HCT116 (cell line): ENCODE results near the gene ZNF555. TPM values are rescaled to one million over a fixed set of nuclear protein-coding genes. Genes with fewer than 3 reads are reported as not detected.

Source experiments
- ATAC-seq: fragments of 200-7000 bp; cut with Tn5 transposase; 2 replicates; pipeline ENCODE4 v1.9.1; 2020; ENCODE audit warnings: mild to moderate bottlenecking, moderate library complexity
- BruUV-seq: library from RNA; stranded (reverse); fragments of 400-500 nt; replicated peaks from 2 replicates; lab custom pipeline; 2021; lab: Mats Ljungman, UMichigan
- CTCF ChIA-PET: fragments of 300-600 bp; sonication (Branson Sonifier 250); formaldehyde crosslinking; loops from one replicate; lab custom pipeline; 2021; ENCODE audit warnings: antibody characterized with exemption; lab: Charles Lee
- POLR2A ChIA-PET: fragments of 300-600, 350-600 bp; sonication (Branson Sonifier 250); formaldehyde crosslinking; loops from one replicate; lab custom pipeline; 2021; ENCODE audit warnings: antibody characterized with exemption; lab: Charles Lee
- RAD21 ChIA-PET, 2 experiments: fragments of 300-600 bp; sonication (Branson Sonifier 250); formaldehyde crosslinking; loops; one replicate each; lab custom pipeline; 2023; ENCODE audit warnings: low total read pairs in 2 of 2; ENCODE audit not compliant: uncharacterized antibody in 2 of 2, unreplicated experiment in 2 of 2, low non-redundant PET in 1 of 2; lab: Charles Lee
- DNase-seq: peaks from one replicate; pipeline ENCODE4 v3.0.0-alpha.2; 2010; ENCODE audit warnings: low read depth, low spot score
- H2AFZ ChIP-seq: fragments of 200-600 bp; shearing (Covaris generic), sonication (generic); 2 replicates; pipeline ENCODE4 v1.6.1; 2017; ENCODE audit warnings: low read depth, mixed run types, mixed read lengths, antibody characterized with exemption, low read length; ENCODE audit not compliant: poor library complexity, severe bottlenecking
- H3K27ac ChIP-seq: 2 replicates; pipeline ENCODE4 v1.5.1; 2012; ENCODE audit warnings: low read depth, low read length
- H3K27me3 ChIP-seq: fragments of 200-600 bp; sonication (generic); 2 replicates; pipeline ENCODE4 v1.6.1; 2016; ENCODE audit warnings: mixed run types, low read length, mixed read lengths; ENCODE audit not compliant: insufficient read depth
- H3K36me3 ChIP-seq, 2 experiments: fragments of 200-500 bp in 1 of 2; fragments of 200-600 bp in 1 of 2; sonication (Bioruptor generic) in 1 of 2; sonication (generic) in 1 of 2; 2 replicates each; pipeline versions ENCODE4 v1.5.1 to v1.6.1; 2014 to 2016; ENCODE audit warnings: low read length in 2 of 2, inconsistent platforms in 1 of 2, mixed read lengths in 1 of 2, mixed run types in 1 of 2; ENCODE audit not compliant: insufficient read depth in 2 of 2, control insufficient read depth in 1 of 2
- H3K4me1 ChIP-seq, 2 experiments: fragments of 200-600 bp in 1 of 2; sonication (generic) in 1 of 2; 2 replicates each; pipeline versions ENCODE4 v1.5.1 to v1.6.1; 2012 to 2017; ENCODE audit warnings: low read length in 2 of 2, inconsistent platforms in 1 of 2, mild to moderate bottlenecking in 1 of 2, mixed read lengths in 1 of 2, mixed run types in 1 of 2, moderate library complexity in 1 of 2; ENCODE audit not compliant: insufficient read depth in 2 of 2, control insufficient read depth in 1 of 2
- H3K4me2 ChIP-seq: fragments of 200-600 bp; sonication (generic); 2 replicates; pipeline ENCODE4 v1.6.1; 2017; ENCODE audit warnings: mixed run types, low read length, mixed read lengths
- H3K4me3 ChIP-seq, 2 experiments: fragments of 200-600 bp in 1 of 2; sonication (generic) in 1 of 2; replicated peaks in 1 of 2; 2 replicates each; pipeline ENCODE4 v1.5.1; 2011 to 2016; ENCODE audit warnings: low read length in 2 of 2, control low read depth in 1 of 2, low read depth in 1 of 2, mild to moderate bottlenecking in 1 of 2, mixed read lengths in 1 of 2, mixed run types in 1 of 2
- H3K79me2 ChIP-seq: fragments of 200-600 bp; sonication (generic); 2 replicates; pipeline ENCODE4 v1.6.1; 2017; ENCODE audit warnings: mild to moderate bottlenecking, mixed run types, low read length, moderate library complexity, mixed read lengths; ENCODE audit not compliant: insufficient read depth
- H3K9ac ChIP-seq: fragments of 200-600 bp; sonication (generic); 2 replicates; pipeline ENCODE4 v1.6.1; 2016; ENCODE audit warnings: low read length, mixed read lengths
- H3K9me2 ChIP-seq: fragments of 200-600 bp; sonication (generic), shearing (Covaris generic); 2 replicates; pipeline ENCODE4 v1.6.1; 2017; ENCODE audit warnings: mixed run types, mild to moderate bottlenecking, moderate library complexity; ENCODE audit not compliant: insufficient read depth
- H3K9me3 ChIP-seq, 2 experiments: fragments of 200-500 bp in 1 of 2; fragments of 200-600 bp in 1 of 2; sonication (Bioruptor generic) in 1 of 2; sonication (generic) in 1 of 2; 2 replicates each; pipeline ENCODE4 v1.6.1; 2014 to 2017; ENCODE audit warnings: low read length in 2 of 2, mixed read lengths in 2 of 2, inconsistent platforms in 1 of 2, low read depth in 1 of 2, mild to moderate bottlenecking in 1 of 2, mixed run types in 1 of 2, moderate library complexity in 1 of 2; ENCODE audit not compliant: control insufficient read depth in 1 of 2, insufficient read depth in 1 of 2
- H4K20me1 ChIP-seq: fragments of 200-600 bp; sonication (generic), shearing (Covaris generic); 2 replicates; pipeline ENCODE4 v1.6.1; 2017; ENCODE audit warnings: mixed run types, mild to moderate bottlenecking, moderate library complexity; ENCODE audit not compliant: insufficient read depth
- CBX3 ChIP-seq: IDR thresholded peaks from 2 replicates; pipeline ENCODE4 v1.6.1; 2012; ENCODE audit warnings: low read depth
- EZH2phosphoT487 ChIP-seq: fragments of 200-600 bp; IDR thresholded peaks from 2 replicates; pipeline ENCODE4 v1.6.1; 2018; ENCODE audit warnings: antibody characterized with exemption, borderline replicate concordance
- FOSL1 ChIP-seq: IDR thresholded peaks from 2 replicates; pipeline ENCODE4 v1.6.1; 2012; ENCODE audit warnings: low read depth
- JUND ChIP-seq: IDR thresholded peaks from 2 replicates; pipeline ENCODE4 v1.6.1; 2012
- MAX ChIP-seq: IDR thresholded peaks from 2 replicates; pipeline ENCODE4 v1.6.1; 2012
- REST ChIP-seq: IDR thresholded peaks from 2 replicates; pipeline ENCODE4 v1.6.1; 2012; ENCODE audit warnings: low read depth
- SIN3A ChIP-seq: IDR thresholded peaks from 2 replicates; pipeline ENCODE4 v1.6.1; 2012; ENCODE audit warnings: low read depth
- SP1 ChIP-seq: IDR thresholded peaks from 2 replicates; pipeline ENCODE4 v1.6.1; 2012; ENCODE audit warnings: low read depth
- TCF7L2 ChIP-seq: IDR thresholded peaks from 2 replicates; pipeline ENCODE4 v1.7.0; 2011; ENCODE audit warnings: borderline replicate concordance, inconsistent platforms; ENCODE audit not compliant: insufficient read depth, insufficient read length; ENCODE audit errors: extremely low read depth
- YY1 ChIP-seq: IDR thresholded peaks from 2 replicates; pipeline ENCODE4 v1.6.1; 2011; ENCODE audit warnings: low read length, low read depth, moderate library complexity, mild to moderate bottlenecking; ENCODE audit not compliant: insufficient replicate concordance; ENCODE audit errors: extremely low read depth
- ZBTB33 ChIP-seq: IDR thresholded peaks from 2 replicates; pipeline ENCODE4 v1.6.1; 2011; ENCODE audit warnings: mild to moderate bottlenecking, low read length, moderate library complexity; ENCODE audit not compliant: insufficient replicate concordance; ENCODE audit errors: extremely low read depth
- intact Hi-C: fragments of 100-400 bp; cut with micrococcal nuclease; formaldehyde crosslinking; loops from 2 replicates; pipeline ENCODE4 v1.10.0; 2022
- total RNA-seq: library from RNA; stranded (reverse); gene quantifications from one replicate; pipeline ENCODE4 v1.2.1, GENCODE V29; 2021; ENCODE audit not compliant: unreplicated experiment
- TF ChIP-seq, protein P1 (sequence below), 3 experiments: fragments of 200-600 bp in 1 of 3; sonication (generic) in 1 of 3; IDR thresholded peaks in 2 of 3; conservative IDR thresholded peaks in 1 of 3; 2 replicates each; pipeline ENCODE4 v1.5.1; 2012 to 2017; ENCODE audit warnings: low read depth in 2 of 3, low read length in 2 of 3, antibody characterized with exemption in 1 of 3, borderline replicate concordance in 1 of 3, control low read depth in 1 of 3, mild to moderate bottlenecking in 1 of 3, mixed read lengths in 1 of 3, mixed run types in 1 of 3, moderate library complexity in 1 of 3; ENCODE audit not compliant: insufficient read depth in 1 of 3
- TF ChIP-seq, protein P2 (sequence below): IDR thresholded peaks from 2 replicates; pipeline ENCODE4 v1.6.1; 2012

The ZNF555 gene
- total RNA-seq, 1 experiment from 2014 or later, result 4.5 TPM

DNA sequence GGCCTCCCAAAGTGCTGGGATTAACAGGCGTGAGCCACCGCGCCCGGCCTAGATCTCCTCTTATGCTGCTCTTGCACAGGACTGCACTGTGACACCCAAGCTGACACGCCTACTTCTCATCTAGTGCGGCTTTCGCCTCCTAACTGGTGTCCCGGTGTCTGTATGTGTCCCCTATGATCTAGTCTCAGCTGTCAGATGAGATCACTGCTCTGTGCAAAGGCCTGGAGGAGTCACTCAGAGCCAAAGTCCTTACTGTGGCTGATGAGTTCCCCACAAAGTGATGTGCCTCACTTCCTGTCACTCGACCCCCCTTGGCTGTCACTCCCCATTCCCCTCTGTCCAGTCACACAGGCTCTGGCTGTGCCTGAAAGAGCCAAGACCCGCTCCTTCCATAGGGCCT lies 28.3 kb downstream of the ZNF555 start:
- no peak for ATAC-seq
- H3K79me2 ChIP-seq, result no peaks in the 10 kb centered on the region
- no peaks in the 10 kb centered on the region for H3K9me2 ChIP-seq
- RAD21 ChIA-PET, result no interaction called here
- H3K4me2 ChIP-seq, result no peak overlapping the region
- H3K9me3 ChIP-seq, result peaks cover 0 to 10% of the 10 kb centered on the region in 2 experiments; a peak in 1 of 4 replicates
- H2AFZ ChIP-seq, result no peak overlapping the region
- no peak overlapping the region for H3K27ac ChIP-seq
- TF ChIP-seq CBX3, result no peak
- TF ChIP-seq ZBTB33, result no peak
- TF ChIP-seq YY1, result no peak
- TF ChIP-seq MAX, result no peak
- no peak for TF ChIP-seq JUND
- no peak for TF ChIP-seq SP1
- TF ChIP-seq REST, result no peak
- no peak for TF ChIP-seq SIN3A
- TF ChIP-seq FOSL1, result no peak
- TF ChIP-seq, protein P1, sequence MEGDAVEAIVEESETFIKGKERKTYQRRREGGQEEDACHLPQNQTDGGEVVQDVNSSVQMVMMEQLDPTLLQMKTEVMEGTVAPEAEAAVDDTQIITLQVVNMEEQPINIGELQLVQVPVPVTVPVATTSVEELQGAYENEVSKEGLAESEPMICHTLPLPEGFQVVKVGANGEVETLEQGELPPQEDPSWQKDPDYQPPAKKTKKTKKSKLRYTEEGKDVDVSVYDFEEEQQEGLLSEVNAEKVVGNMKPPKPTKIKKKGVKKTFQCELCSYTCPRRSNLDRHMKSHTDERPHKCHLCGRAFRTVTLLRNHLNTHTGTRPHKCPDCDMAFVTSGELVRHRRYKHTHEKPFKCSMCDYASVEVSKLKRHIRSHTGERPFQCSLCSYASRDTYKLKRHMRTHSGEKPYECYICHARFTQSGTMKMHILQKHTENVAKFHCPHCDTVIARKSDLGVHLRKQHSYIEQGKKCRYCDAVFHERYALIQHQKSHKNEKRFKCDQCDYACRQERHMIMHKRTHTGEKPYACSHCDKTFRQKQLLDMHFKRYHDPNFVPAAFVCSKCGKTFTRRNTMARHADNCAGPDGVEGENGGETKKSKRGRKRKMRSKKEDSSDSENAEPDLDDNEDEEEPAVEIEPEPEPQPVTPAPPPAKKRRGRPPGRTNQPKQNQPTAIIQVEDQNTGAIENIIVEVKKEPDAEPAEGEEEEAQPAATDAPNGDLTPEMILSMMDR (IDR thresholded peaks at IDR 0.05 in 2 of 3, conservative IDR thresholded peaks at IDR 0.05 in 1 of 3; ENCODE audit: borderline replicate concordance in 1 of 3, insufficient read depth in 1 of 3, low read depth in 2 of 3, low read length in 2 of 3), result no peak
- no peak for TF ChIP-seq TCF7L2
- TF ChIP-seq, protein P2, sequence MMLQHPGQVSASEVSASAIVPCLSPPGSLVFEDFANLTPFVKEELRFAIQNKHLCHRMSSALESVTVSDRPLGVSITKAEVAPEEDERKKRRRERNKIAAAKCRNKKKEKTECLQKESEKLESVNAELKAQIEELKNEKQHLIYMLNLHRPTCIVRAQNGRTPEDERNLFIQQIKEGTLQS, result no peak
- no peak for TF ChIP-seq EZH2phosphoT487
- TF ChIP-seq, all 23 proteins: peak for 0
- Histone ChIP-seq H3K36me3 (no peaks in the 10 kb centered on the region), H3K4me3 (no peak overlapping the region), H4K20me1 (no peaks in the 10 kb centered on the region), H3K4me1 (no peaks in the 10 kb centered on the region), H3K27me3 (no peaks in the 10 kb centered on the region), H3K9ac (no peak overlapping the region)
- no TSS peak for BruUV-seq
- CTCF ChIA-PET, result interaction anchor here (1.1 kb wide), 1 partner anchor 18 kb away, joined by 3 read pairs; no protein-coding TSS in a partner anchor
- intact Hi-C loops, result loop anchor here (2.0 kb wide), 1 partner anchor 221 kb away; no protein-coding TSS in a partner anchor
- POLR2A ChIA-PET, result no interaction called here
- DNase-seq, result no peak
